Neural cell (in vitro differentiated cells): ENCODE results near the gene DNAH10. TPM values are rescaled to one million over a fixed set of nuclear protein-coding genes. Genes with fewer than 3 reads are reported as not detected.

ENCODE experiments used
- H2AFZ ChIP-seq: fragments of 200-600, 300-800 bp; sonication (generic), shearing (Covaris generic); 2 replicates; pipeline ENCODE4 v1.6.0; 2014; ENCODE audit warnings: low read depth, mild to moderate bottlenecking, antibody characterized with exemption, low read length, moderate library complexity
- H3F3A ChIP-seq: fragments of 200-600 bp; shearing (Covaris generic); 2 replicates; pipeline ENCODE4 v1.6.1; 2016; ENCODE audit warnings: mild to moderate bottlenecking, moderate library complexity, mixed read lengths, antibody characterized with exemption, low read length; ENCODE audit not compliant: insufficient read depth, poor library complexity, severe bottlenecking
- H3K27ac ChIP-seq: fragments of 200-600, 300-800 bp; sonication (generic), shearing (Covaris generic); 2 replicates; pipeline ENCODE4 v1.5.1; 2014; ENCODE audit warnings: mild to moderate bottlenecking, low read length, moderate library complexity
- H3K27me3 ChIP-seq: fragments of 300-800, 200-600 bp; sonication (generic), shearing (Covaris generic); 2 replicates; pipeline ENCODE4 v1.6.0; 2014; ENCODE audit warnings: mild to moderate bottlenecking, low read depth, low read length, moderate library complexity; ENCODE audit not compliant: insufficient read depth
- H3K36me3 ChIP-seq: fragments of 300-800, 200-600 bp; sonication (generic), shearing (Covaris generic); 2 replicates; pipeline ENCODE4 v1.5.1; 2014; ENCODE audit warnings: mild to moderate bottlenecking, antibody characterized with exemption, low read length, moderate library complexity; ENCODE audit not compliant: insufficient read depth
- H3K4me2 ChIP-seq: fragments of 300-800, 200-600 bp; sonication (generic), shearing (Covaris generic); 2 replicates; pipeline ENCODE4 v1.6.0; 2014; ENCODE audit warnings: mild to moderate bottlenecking, low read length
- H3K4me3 ChIP-seq: fragments of 300-800, 200-600 bp; sonication (generic), shearing (Covaris generic); 2 replicates; pipeline ENCODE4 v1.5.1; 2014; ENCODE audit warnings: mild to moderate bottlenecking, low read length, moderate library complexity
- H3K79me2 ChIP-seq: fragments of 200-600 bp; shearing (Covaris generic); replicated peaks from 2 replicates; pipeline ENCODE4 v1.6.0; 2014; ENCODE audit warnings: mild to moderate bottlenecking, low read length, moderate library complexity; ENCODE audit not compliant: insufficient read depth
- H3K9ac ChIP-seq: fragments of 300-800, 200-600 bp; sonication (generic), shearing (Covaris generic); 2 replicates; pipeline ENCODE4 v1.6.1; 2016; ENCODE audit warnings: mild to moderate bottlenecking, low read length, mixed read lengths
- H3K9me2 ChIP-seq: fragments of 200-600 bp; shearing (Covaris generic); 2 replicates; pipeline ENCODE4 v1.6.1; 2016; ENCODE audit warnings: mild to moderate bottlenecking, low read length, mixed read lengths; ENCODE audit not compliant: insufficient read depth
- H3K9me3 ChIP-seq: fragments of 200-600, 300-800 bp; sonication (generic), shearing (Covaris generic); 2 replicates; pipeline ENCODE4 v1.6.1; 2016; ENCODE audit warnings: mild to moderate bottlenecking, mixed run types, low read length, moderate library complexity, mixed read lengths
- H4K20me1 ChIP-seq: fragments of 200-600 bp; shearing (Covaris generic); 2 replicates; pipeline ENCODE4 v1.6.1; 2016; ENCODE audit warnings: mild to moderate bottlenecking, mixed run types; ENCODE audit not compliant: insufficient read depth
- CTCF ChIP-seq: fragments of 450-650 bp; IDR thresholded peaks from 2 replicates; pipeline ENCODE4 v1.5.1; 2014; ENCODE audit warnings: antibody characterized with exemption, mild to moderate bottlenecking, moderate library complexity; ENCODE audit not compliant: poor library complexity, severe bottlenecking
- EP300 ChIP-seq: fragments of 450-650 bp; conservative IDR thresholded peaks from 2 replicates; pipeline ENCODE4 v1.6.1; 2014; ENCODE audit warnings: antibody characterized with exemption, mild to moderate bottlenecking, moderate library complexity; ENCODE audit not compliant: poor library complexity, severe bottlenecking
- EZH2 ChIP-seq: fragments of 200-600, 300-800 bp; shearing (Covaris generic), sonication (generic); IDR thresholded peaks from 2 replicates; pipeline ENCODE4 v1.6.1; 2014; ENCODE audit warnings: antibody characterized with exemption, low read length, borderline replicate concordance, mild to moderate bottlenecking; ENCODE audit not compliant: insufficient read depth, poor library complexity, severe bottlenecking
- MXI1 ChIP-seq: fragments of 450-650 bp; conservative IDR thresholded peaks from 2 replicates; pipeline ENCODE4 v1.6.1; 2014; ENCODE audit warnings: antibody characterized with exemption, mild to moderate bottlenecking; ENCODE audit not compliant: poor library complexity, severe bottlenecking
- POLR2AphosphoS5 ChIP-seq: IDR thresholded peaks from 2 replicates; pipeline ENCODE4 v1.6.1; 2012
- RAD21 ChIP-seq: fragments of 450-650 bp; conservative IDR thresholded peaks from 2 replicates; pipeline ENCODE4 v1.6.1; 2014; ENCODE audit warnings: antibody characterized with exemption, mild to moderate bottlenecking, moderate library complexity
- REST ChIP-seq: IDR thresholded peaks from 2 replicates; pipeline ENCODE4 v1.6.1; 2012; ENCODE audit warnings: borderline replicate concordance
- SMC3 ChIP-seq: fragments of 450-650 bp; conservative IDR thresholded peaks from 2 replicates; pipeline ENCODE4 v1.6.1; 2014; ENCODE audit warnings: antibody characterized with exemption, mild to moderate bottlenecking, moderate library complexity; ENCODE audit not compliant: poor library complexity
- TAF1 ChIP-seq: IDR thresholded peaks from 2 replicates; pipeline ENCODE4 v1.6.1; 2012; ENCODE audit warnings: low read depth
- polyA plus RNA-seq: library from polyadenylated mRNA; depleted of rRNA; stranded (reverse); fragments of >200 nt; gene quantifications from 2 replicates; pipeline ENCODE4 v1.2.3, GENCODE V29; 2014

The DNAH10 gene
- polyA plus RNA-seq, 1 donor from 2014 or later: 1.9 TPM

GRCh38 chr12:123741937-123742572 is 20.0 kb upstream of the DNAH10 start:
- TF ChIP-seq SMC3 (no peak), RAD21 (no peak), POLR2AphosphoS5 (no peak), EZH2 (no peak), MXI1 (no peak), TAF1 (no peak), EP300 (no peak), CTCF (no peak), REST (no peak)
- H3K9ac ChIP-seq: no peak overlapping the region
- peaks cover 1% of the 10 kb centered on the region for H3K36me3 ChIP-seq
- no peak overlapping the region for H2AFZ ChIP-seq
- H3K4me3 ChIP-seq: no peak overlapping the region
- H3F3A ChIP-seq: no peaks in the 10 kb centered on the region
- no peaks in the 10 kb centered on the region for H4K20me1 ChIP-seq
- no peaks in the 10 kb centered on the region for H3K27me3 ChIP-seq
- H3K79me2 ChIP-seq: no peaks in the 10 kb centered on the region
- no peaks in the 10 kb centered on the region for H3K9me2 ChIP-seq
- H3K27ac ChIP-seq: no peak overlapping the region
- no peaks in the 10 kb centered on the region for H3K9me3 ChIP-seq
- no peak overlapping the region for H3K4me2 ChIP-seq

- H3K9ac ChIP-seq: no peak overlapping the region
- H3K9me3 ChIP-seq: no peaks in the 10 kb centered on the region
- no peaks in the 10 kb centered on the region for H4K20me1 ChIP-seq
- no peaks in the 10 kb centered on the region for H3K27me3 ChIP-seq
- no peaks in the 10 kb centered on the region for H3K36me3 ChIP-seq
- no peaks in the 10 kb centered on the region for H3F3A ChIP-seq
- H2AFZ ChIP-seq: no peak overlapping the region
- H3K4me3 ChIP-seq: no peak overlapping the region
- H3K27ac ChIP-seq: no peak overlapping the region
- no peak overlapping the region for H3K4me2 ChIP-seq
- TF ChIP-seq RAD21 (no peak), MXI1 (no peak), REST (no peak), POLR2AphosphoS5 (no peak)
- no peaks in the 10 kb centered on the region for H3K9me2 ChIP-seq
- no peaks in the 10 kb centered on the region for H3K79me2 ChIP-seq
These were observed 19.1 kb upstream of the DNAH10 start for GRCh38 chr12:123743002-123743401.
